HEK293 (cell line): ENCODE results near the gene NFIB.

Experiments
- CTCF ChIA-PET: fragments of 350-600 bp; formaldehyde crosslinking; extraction: SDS; loops from one replicate; lab custom pipeline; 2021; ENCODE audit warnings: antibody characterized with exemption; lab: Yijun Ruan, JAX
- POLR2A ChIA-PET: fragments of 300-600 bp; formaldehyde crosslinking; extraction: SDS; loops from one replicate; lab custom pipeline; 2020; ENCODE audit warnings: antibody characterized with exemption, inconsistent platforms; lab: Yijun Ruan, JAX
- H3K27ac ChIP-seq: fragments of 200-500 bp; sonication (Bioruptor generic); 2 replicates; pipeline ENCODE4 v1.5.1; 2014; ENCODE audit warnings: low read depth, low read length, control low read depth, inconsistent platforms; ENCODE audit errors: extremely low read depth
- H3K36me3 ChIP-seq, 2 experiments: fragments of 200-500 bp in 1 of 2; sonication (Bioruptor generic) in 1 of 2; 1 replicate in 1 of 2; 2 replicates in 1 of 2; pipeline ENCODE4 v1.5.1; 2014 to 2017; ENCODE audit warnings: inconsistent platforms in 2 of 2, low read length in 2 of 2; ENCODE audit not compliant: control insufficient read depth in 2 of 2, insufficient read depth in 1 of 2
- H3K4me1 ChIP-seq: fragments of 200-500 bp; sonication (Bioruptor generic); 2 replicates; pipeline ENCODE4 v1.5.1; 2014; ENCODE audit warnings: mild to moderate bottlenecking, low read length, inconsistent platforms; ENCODE audit not compliant: control insufficient read depth, insufficient read depth
- H3K4me3 ChIP-seq: 2 replicates; pipeline ENCODE4 v1.5.1; 2011; ENCODE audit warnings: low read depth, mild to moderate bottlenecking, control low read depth, low read length, moderate library complexity
- H3K9me3 ChIP-seq: fragments of 200-500 bp; sonication (Bioruptor generic); 2 replicates; pipeline ENCODE4 v1.5.1; 2014; ENCODE audit warnings: low read depth, low read length, inconsistent platforms; ENCODE audit not compliant: control insufficient read depth, insufficient read depth
- BCL11A ChIP-seq: fragments of 450-650 bp; formaldehyde crosslinking; IDR thresholded peaks from 2 replicates; pipeline ENCODE4 v1.5.1; 2016; ENCODE audit warnings: low read depth, missing biosample characterization, missing genetic modification characterization
- HOXA7 ChIP-seq: sonication (generic); formaldehyde crosslinking; IDR thresholded peaks from 2 replicates; pipeline ENCODE4 v1.8.1; 2022; ENCODE audit warnings: missing genetic modification reagents, borderline replicate concordance
- HOXD13 ChIP-seq: sonication (generic); formaldehyde crosslinking; IDR thresholded peaks from 2 replicates; pipeline ENCODE4 v1.8.0; 2022; ENCODE audit warnings: missing genetic modification reagents, borderline replicate concordance
- IKZF3 ChIP-seq: fragments of 450-650 bp; IDR thresholded peaks from 2 replicates; pipeline ENCODE4 v1.5.0; 2018; ENCODE audit warnings: missing biosample characterization, mild to moderate bottlenecking, missing genetic modification characterization, moderate library complexity
- MYNN ChIP-seq: fragments of 450-650 bp; formaldehyde crosslinking; IDR thresholded peaks from 2 replicates; pipeline ENCODE4 v1.5.1; 2016; ENCODE audit warnings: missing biosample characterization, missing genetic modification characterization, borderline replicate concordance
- PBX3 ChIP-seq: sonication (generic); formaldehyde crosslinking; IDR thresholded peaks from 2 replicates; pipeline ENCODE4 v1.8.1; 2022; ENCODE audit warnings: mild to moderate bottlenecking, moderate library complexity, missing genetic modification reagents
- RBAK ChIP-seq: fragments of 450-650 bp; formaldehyde crosslinking; IDR thresholded peaks from 2 replicates; pipeline ENCODE4 v1.5.1; 2016; ENCODE audit warnings: missing biosample characterization, missing genetic modification characterization
- YY1 ChIP-seq: fragments of 450-650 bp; formaldehyde crosslinking; IDR thresholded peaks from 2 replicates; pipeline ENCODE4 v1.5.1; 2018; ENCODE audit warnings: missing biosample characterization, missing genetic modification characterization
- ZBTB7A ChIP-seq: fragments of 450-650 bp; formaldehyde crosslinking; IDR thresholded peaks from 2 replicates; pipeline ENCODE4 v1.5.1; 2016; ENCODE audit warnings: low read depth, missing biosample characterization, missing genetic modification characterization
- ZEB2 ChIP-seq: fragments of 450-650 bp; formaldehyde crosslinking; IDR thresholded peaks from 2 replicates; pipeline ENCODE4 v1.5.1; 2016; ENCODE audit warnings: missing biosample characterization, missing genetic modification characterization
- ZNF157 ChIP-seq: fragments of 450-650 bp; formaldehyde crosslinking; IDR thresholded peaks from 2 replicates; pipeline ENCODE4 v1.5.1; 2016; ENCODE audit warnings: missing biosample characterization, missing genetic modification characterization
- ZNF16 ChIP-seq: fragments of 450-650 bp; formaldehyde crosslinking; IDR thresholded peaks from 2 replicates; pipeline ENCODE4 v1.5.1; 2016; ENCODE audit warnings: low read depth, missing biosample characterization, missing genetic modification characterization
- ZNF362 ChIP-seq: fragments of 450-650 bp; formaldehyde crosslinking; IDR thresholded peaks from 2 replicates; pipeline ENCODE4 v1.5.1; 2016; ENCODE audit warnings: missing biosample characterization, missing genetic modification characterization
- ZNF404 ChIP-seq: fragments of 450-650 bp; formaldehyde crosslinking; IDR thresholded peaks from 2 replicates; pipeline ENCODE4 v1.5.1; 2017; ENCODE audit warnings: missing biosample characterization, missing genetic modification characterization
- ZNF449 ChIP-seq: fragments of 450-650 bp; formaldehyde crosslinking; IDR thresholded peaks from 2 replicates; pipeline ENCODE4 v1.5.1; 2017; ENCODE audit warnings: missing biosample characterization, mild to moderate bottlenecking, missing genetic modification characterization, moderate library complexity
- ZNF560 ChIP-seq: fragments of 450-650 bp; formaldehyde crosslinking; IDR thresholded peaks from 2 replicates; pipeline ENCODE4 v1.5.1; 2017; ENCODE audit warnings: missing biosample characterization, missing genetic modification characterization, borderline replicate concordance
- ZNF623 ChIP-seq: fragments of 450-650 bp; formaldehyde crosslinking; IDR thresholded peaks from 2 replicates; pipeline ENCODE4 v1.5.1; 2016; ENCODE audit warnings: missing biosample characterization, missing genetic modification characterization
- ZNF639 ChIP-seq: fragments of 450-650 bp; formaldehyde crosslinking; IDR thresholded peaks from 2 replicates; pipeline ENCODE4 v1.5.1; 2016; ENCODE audit warnings: missing biosample characterization, missing genetic modification characterization
- ZNF664 ChIP-seq: fragments of 450-650 bp; formaldehyde crosslinking; IDR thresholded peaks from 2 replicates; pipeline ENCODE4 v1.5.1; 2016; ENCODE audit warnings: missing biosample characterization, missing genetic modification characterization
- ZNF704 ChIP-seq: fragments of 450-650 bp; formaldehyde crosslinking; IDR thresholded peaks from 2 replicates; pipeline ENCODE4 v1.5.1; 2016; ENCODE audit warnings: missing biosample characterization, missing genetic modification characterization
- TF ChIP-seq, protein P1 (sequence below): fragments of 450-650 bp; formaldehyde crosslinking; IDR thresholded peaks from 2 replicates; pipeline ENCODE4 v1.5.1; 2016; ENCODE audit warnings: missing biosample characterization, missing genetic modification characterization
- TF ChIP-seq, protein P2 (sequence below): fragments of 450-650 bp; formaldehyde crosslinking; IDR thresholded peaks from 2 replicates; pipeline ENCODE4 v1.5.1; 2016; ENCODE audit warnings: missing biosample characterization, missing genetic modification characterization
- TF ChIP-seq, protein P3 (sequence below): fragments of 450-650 bp; IDR thresholded peaks from 2 replicates; pipeline ENCODE4 v1.5.1; 2018; ENCODE audit warnings: missing biosample characterization, missing genetic modification characterization

Gene NFIB

DNA sequence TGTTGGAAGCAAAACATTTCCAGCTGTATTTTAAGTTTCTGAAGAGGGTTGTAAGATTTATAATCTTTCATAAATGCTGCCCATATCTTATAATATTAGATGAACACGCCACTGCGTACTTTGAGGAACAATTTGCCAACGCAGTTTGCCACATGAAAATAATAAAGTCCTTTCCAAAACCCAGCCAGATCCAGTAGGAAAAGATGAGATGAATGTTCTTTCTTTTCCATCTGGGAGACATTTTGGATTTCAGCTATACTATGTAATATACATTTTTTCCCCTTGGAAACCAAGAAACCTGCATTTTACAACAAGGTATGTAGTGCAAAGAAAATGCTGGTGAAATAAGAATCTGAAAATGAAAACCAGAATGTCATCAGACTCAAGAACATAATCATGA is 125.4 kb downstream of the NFIB start:
- Histone ChIP-seq H3K4me3 (no peak overlapping the region), H3K27ac (no peak overlapping the region), H3K36me3 (no peaks in the 10 kb centered on the region), H3K4me1 (0 out of 2 replicates have a peak, but pooled peaks cover 3% of the 10 kb centered on the region), H3K9me3 (no peaks in the 10 kb centered on the region)
- CTCF ChIA-PET: no interaction called here
- POLR2A ChIA-PET: no interaction called here
- no peak for TF ChIP-seq PBX3 (CRISPR knock-in tag)
- TF ChIP-seq ZEB2 (tag by site-specific recombination): no peak
- TF ChIP-seq, protein P1, sequence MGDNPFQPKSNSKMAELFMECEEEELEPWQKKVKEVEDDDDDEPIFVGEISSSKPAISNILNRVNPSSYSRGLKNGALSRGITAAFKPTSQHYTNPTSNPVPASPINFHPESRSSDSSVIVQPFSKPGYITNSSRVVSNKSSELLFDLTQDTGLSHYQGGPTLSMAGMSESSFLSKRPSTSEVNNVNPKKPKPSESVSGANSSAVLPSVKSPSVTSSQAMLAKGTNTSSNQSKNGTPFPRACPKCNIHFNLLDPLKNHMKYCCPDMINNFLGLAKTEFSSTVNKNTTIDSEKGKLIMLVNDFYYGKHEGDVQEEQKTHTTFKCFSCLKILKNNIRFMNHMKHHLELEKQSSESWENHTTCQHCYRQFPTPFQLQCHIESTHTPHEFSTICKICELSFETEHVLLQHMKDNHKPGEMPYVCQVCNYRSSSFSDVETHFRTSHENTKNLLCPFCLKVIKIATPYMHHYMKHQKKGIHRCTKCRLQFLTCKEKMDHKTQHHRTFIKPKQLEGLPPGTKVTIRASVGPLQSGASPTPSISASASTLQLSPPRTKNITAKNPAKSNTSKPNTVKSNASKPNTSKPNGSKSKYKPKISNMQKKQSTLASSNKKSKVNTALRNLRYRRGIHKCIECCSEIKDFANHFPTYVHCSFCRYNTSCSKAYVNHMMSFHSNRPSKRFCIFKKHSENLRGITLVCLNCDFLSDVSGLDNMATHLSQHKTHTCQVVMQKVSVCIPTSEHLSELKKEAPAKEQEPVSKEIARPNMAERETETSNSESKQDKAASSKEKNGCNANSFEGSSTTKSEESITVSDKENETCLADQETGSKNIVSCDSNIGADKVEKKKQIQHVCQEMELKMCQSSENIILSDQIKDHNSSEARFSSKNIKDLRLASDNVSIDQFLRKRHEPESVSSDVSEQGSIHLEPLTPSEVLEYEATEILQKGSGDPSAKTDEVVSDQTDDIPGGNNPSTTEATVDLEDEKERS (tag by site-specific recombination): no peak
- no peak for TF ChIP-seq ZNF639 (tag by site-specific recombination)
- TF ChIP-seq ZNF704 (tag by site-specific recombination): no peak
- TF ChIP-seq ZNF560 (tag by site-specific recombination): no peak
- TF ChIP-seq RBAK (tag by site-specific recombination): no peak
- TF ChIP-seq BCL11A (tag by site-specific recombination): no peak
- TF ChIP-seq MYNN (tag by site-specific recombination): no peak
- TF ChIP-seq, protein P2, sequence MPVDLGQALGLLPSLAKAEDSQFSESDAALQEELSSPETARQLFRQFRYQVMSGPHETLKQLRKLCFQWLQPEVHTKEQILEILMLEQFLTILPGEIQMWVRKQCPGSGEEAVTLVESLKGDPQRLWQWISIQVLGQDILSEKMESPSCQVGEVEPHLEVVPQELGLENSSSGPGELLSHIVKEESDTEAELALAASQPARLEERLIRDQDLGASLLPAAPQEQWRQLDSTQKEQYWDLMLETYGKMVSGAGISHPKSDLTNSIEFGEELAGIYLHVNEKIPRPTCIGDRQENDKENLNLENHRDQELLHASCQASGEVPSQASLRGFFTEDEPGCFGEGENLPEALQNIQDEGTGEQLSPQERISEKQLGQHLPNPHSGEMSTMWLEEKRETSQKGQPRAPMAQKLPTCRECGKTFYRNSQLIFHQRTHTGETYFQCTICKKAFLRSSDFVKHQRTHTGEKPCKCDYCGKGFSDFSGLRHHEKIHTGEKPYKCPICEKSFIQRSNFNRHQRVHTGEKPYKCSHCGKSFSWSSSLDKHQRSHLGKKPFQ: no peak
- no peak for TF ChIP-seq HOXD13 (CRISPR knock-in tag)
- TF ChIP-seq ZNF404 (tag by site-specific recombination): no peak
- no peak for TF ChIP-seq ZNF362 (tag by site-specific recombination)

GRCh38 chr9:14188011-14188410 is 125.9 kb downstream of the NFIB start:
- H3K36me3 ChIP-seq: no peaks in the 10 kb centered on the region
- H3K27ac ChIP-seq: no peak overlapping the region
- 0 out of 2 replicates have a peak, but pooled peaks cover 3% of the 10 kb centered on the region for H3K4me1 ChIP-seq
- H3K9me3 ChIP-seq: no peaks in the 10 kb centered on the region
- ChIA-PET CTCF (interaction anchor here (0.5 kb wide), 1 partner anchor 18 kb away, joined by 3 read pairs; no protein-coding TSS in a partner anchor), POLR2A (no interaction called here)
- no peak overlapping the region for H3K4me3 ChIP-seq
- TF ChIP-seq ZNF404 (tag by site-specific recombination) (no peak), YY1 (no peak), ZNF623 (tag by site-specific recombination) (no peak), ZNF664 (tag by site-specific recombination) (no peak), ZBTB7A (tag by site-specific recombination) (no peak), ZNF449 (no peak), ZNF157 (tag by site-specific recombination) (no peak), HOXA7 (CRISPR knock-in tag) (no peak), IKZF3 (tag by site-specific recombination) (no peak), ZNF16 (tag by site-specific recombination) (no peak)
- TF ChIP-seq, protein P3, sequence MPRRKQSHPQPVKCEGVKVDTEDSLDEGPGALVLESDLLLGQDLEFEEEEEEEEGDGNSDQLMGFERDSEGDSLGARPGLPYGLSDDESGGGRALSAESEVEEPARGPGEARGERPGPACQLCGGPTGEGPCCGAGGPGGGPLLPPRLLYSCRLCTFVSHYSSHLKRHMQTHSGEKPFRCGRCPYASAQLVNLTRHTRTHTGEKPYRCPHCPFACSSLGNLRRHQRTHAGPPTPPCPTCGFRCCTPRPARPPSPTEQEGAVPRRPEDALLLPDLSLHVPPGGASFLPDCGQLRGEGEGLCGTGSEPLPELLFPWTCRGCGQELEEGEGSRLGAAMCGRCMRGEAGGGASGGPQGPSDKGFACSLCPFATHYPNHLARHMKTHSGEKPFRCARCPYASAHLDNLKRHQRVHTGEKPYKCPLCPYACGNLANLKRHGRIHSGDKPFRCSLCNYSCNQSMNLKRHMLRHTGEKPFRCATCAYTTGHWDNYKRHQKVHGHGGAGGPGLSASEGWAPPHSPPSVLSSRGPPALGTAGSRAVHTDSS (tag by site-specific recombination): no peak
